HFF-Myc (cell line): ENCODE data around the gene PTCD2.

Experiments used
- DNase-seq: peaks from one replicate; pipeline ENCODE4 v3.0.0-alpha.2; 2011; ENCODE audit warnings: low read depth; ENCODE audit errors: extremely low read depth
- H3K4me3 ChIP-seq: replicated peaks from 2 replicates; pipeline ENCODE4 v1.5.1; 2011; ENCODE audit warnings: low read depth, mild to moderate bottlenecking, control low read depth, low read length
- TF ChIP-seq, protein P1 (sequence below): IDR thresholded peaks from 2 replicates; pipeline ENCODE4 v1.5.1; 2012; ENCODE audit warnings: mild to moderate bottlenecking, low read depth, low read length, control low read depth; ENCODE audit errors: missing control alignments

The PTCD2 gene, protein sequence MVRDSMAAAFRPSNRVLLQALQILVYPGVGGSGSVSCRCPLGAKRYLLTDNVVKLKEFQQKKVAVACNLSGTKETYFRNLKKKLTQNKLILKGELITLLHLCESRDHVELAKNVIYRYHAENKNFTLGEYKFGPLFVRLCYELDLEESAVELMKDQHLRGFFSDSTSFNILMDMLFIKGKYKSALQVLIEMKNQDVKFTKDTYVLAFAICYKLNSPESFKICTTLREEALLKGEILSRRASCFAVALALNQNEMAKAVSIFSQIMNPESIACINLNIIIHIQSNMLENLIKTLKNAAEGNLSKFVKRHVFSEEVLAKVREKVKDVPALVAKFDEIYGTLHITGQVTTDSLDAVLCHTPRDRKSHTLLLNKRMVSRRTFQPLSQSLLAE

DNA sequence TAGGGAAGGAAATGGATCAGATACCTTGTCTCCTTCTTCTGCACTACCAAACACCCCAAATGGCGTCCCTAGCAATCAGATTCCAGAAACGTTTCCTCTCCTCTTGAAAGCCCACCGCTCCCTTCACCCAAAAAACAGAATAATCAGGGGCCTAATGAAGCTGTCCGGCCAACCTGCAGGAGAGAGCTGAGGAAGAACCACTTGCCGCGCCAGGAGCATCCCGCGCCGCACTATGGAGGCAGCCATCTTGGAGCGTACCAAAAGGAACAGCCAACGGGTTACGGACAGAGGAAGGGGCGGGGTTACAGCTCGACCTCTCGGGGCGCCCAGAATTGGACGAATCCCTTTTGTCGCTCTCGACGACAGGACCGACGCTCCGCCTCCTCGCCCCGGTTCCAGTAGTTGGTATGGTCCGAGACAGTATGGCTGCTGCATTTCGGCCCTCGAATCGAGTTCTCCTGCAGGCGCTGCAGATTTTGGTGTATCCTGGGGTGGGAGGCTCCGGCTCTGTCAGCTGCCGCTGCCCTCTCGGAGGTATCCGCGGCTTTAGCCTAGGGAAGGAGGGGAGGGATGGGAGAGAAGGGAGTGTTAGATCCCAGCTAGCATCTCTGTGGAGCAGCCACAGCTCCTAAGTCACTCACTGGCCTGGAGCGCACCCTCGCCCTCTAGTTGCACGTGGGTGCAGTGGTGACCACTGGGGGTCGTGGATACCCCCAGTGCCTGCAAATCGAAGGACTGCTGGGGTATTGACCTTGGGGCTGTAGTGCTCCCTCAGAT, at the start of gene PTCD2, which contains the start of gene MRPS27:
Gene PTCD2, plus strand, starts transcription at position 398 of the 777 bp plus-strand sequence. Its CDS starts 10 bp downstream, at position 408.
Gene MRPS27, minus strand, starts transcription at position 265 of the 777 bp plus-strand sequence. Its CDS starts 19 bp downstream, at position 246.
- peak; percentile 95 for DNase-seq
- peak within 1 kb of the TSS; percentile 82 for H3K4me3 ChIP-seq
- TF ChIP-seq, protein P1, sequence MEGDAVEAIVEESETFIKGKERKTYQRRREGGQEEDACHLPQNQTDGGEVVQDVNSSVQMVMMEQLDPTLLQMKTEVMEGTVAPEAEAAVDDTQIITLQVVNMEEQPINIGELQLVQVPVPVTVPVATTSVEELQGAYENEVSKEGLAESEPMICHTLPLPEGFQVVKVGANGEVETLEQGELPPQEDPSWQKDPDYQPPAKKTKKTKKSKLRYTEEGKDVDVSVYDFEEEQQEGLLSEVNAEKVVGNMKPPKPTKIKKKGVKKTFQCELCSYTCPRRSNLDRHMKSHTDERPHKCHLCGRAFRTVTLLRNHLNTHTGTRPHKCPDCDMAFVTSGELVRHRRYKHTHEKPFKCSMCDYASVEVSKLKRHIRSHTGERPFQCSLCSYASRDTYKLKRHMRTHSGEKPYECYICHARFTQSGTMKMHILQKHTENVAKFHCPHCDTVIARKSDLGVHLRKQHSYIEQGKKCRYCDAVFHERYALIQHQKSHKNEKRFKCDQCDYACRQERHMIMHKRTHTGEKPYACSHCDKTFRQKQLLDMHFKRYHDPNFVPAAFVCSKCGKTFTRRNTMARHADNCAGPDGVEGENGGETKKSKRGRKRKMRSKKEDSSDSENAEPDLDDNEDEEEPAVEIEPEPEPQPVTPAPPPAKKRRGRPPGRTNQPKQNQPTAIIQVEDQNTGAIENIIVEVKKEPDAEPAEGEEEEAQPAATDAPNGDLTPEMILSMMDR = no peak

DNA sequence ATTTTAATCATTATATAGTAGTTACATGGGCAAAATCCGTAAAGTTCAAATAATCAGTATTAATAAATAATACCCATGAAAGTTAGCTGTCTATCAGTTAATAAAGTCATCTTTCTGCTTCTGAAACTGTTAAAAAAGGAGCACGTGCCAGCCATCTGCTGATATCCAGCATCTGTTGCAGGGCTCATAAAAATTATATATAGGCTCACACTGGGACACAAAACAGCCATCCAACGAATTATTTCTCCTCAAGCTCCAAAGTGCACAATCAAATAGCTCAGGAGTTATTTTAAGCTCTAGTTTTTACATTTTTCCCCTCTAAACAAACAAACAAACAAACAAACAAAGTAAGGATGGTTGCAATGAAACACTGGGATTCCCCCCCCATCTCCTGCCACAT, 48.5 kb upstream of the PTCD2 start:
- DNase-seq = no peak
- TF ChIP-seq, protein P1 = no peak
- no peak overlapping the region for H3K4me3 ChIP-seq

DNA sequence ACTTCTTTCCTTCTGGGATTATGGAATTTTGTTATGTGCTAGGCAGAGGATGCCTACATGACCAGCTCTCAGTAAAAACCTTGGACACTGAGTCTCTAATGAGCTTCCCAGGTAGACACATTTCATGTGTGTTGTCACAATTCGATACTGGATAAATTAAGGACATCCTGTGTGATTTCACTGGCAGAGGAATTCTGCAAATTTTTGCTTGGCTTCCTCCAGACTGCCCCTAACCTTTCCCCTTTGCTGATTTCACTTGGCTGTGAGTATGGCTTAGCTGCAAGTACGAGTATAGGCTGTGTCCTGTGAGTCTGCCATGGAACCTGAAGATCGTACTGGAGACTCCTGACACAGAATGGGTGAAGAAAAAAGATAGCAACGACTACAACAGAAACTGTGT, 47.8 kb upstream of the PTCD2 start:
- TF ChIP-seq, protein P1 = no peak
- no peak for DNase-seq
- H3K4me3 ChIP-seq = no peak overlapping the region

DNA sequence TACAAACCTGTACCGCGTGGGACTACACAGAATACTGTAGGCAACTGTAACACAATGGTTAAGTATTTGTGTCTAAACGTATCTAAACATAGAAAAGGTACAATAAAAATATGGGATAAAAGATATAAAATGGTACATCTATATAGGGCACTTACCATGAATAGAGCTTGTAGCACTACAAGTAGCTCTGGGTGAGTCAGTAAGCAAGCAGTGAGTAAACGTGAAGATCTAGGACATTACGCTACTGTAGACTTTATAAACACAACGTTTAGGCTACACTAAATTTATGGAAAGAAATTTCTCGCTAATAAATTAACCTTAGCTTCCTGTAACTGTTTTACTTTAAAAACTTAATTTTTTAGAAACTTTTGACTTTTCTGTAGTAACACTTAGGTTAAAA, 46.6 kb upstream of the PTCD2 start:
- H3K4me3 ChIP-seq = no peak overlapping the region
- TF ChIP-seq, protein P1 = no peak
- DNase-seq = no peak

DNA sequence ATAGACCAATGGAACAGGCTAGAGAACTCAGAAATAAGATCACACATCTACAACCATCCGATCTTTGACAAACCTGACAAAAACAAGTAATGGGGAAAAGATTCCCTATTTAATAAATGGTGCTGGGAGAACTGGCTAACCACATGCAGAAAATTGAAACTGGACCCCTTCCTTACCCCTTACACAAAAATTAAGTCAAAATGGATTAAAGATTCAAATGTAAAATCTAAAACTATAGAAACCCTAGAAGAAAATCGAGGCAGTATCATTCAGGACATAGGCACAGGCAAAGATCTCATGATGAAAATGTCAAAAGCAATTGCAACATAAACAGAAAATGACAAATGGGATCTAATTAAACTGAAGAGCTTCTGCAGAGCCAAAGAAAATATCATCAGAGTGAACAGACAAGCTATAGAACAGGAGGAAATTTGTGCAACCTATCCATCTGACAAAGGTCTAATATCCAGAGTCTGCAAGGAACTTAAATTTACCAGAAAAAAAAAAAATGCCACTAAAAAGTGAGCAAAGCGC, 43.9 kb upstream of the PTCD2 start:
- DNase-seq = no peak
- TF ChIP-seq, protein P1 = no peak

DNA sequence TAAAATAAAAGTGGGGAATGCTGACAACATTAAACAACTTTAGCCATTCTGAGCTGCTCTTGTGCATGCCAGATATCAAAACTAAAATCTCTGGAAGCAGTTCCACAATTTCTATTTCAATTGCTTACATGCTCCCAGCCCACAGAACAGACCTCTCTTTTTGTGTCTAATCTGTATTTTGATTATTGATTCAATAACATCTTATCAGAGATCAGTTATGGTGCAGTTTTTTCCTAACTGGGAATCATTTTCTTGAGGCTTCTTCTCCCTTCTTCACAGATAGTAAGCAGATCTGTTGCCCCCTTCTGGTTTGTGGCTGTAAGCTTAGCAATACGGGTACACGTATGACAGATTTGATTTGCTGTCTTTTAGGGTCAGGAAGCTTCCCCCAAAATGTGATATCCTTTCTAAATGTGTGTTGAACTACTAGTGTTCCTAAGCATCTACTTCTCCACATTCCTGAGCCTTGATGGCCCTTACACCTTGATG, 39.5 kb upstream of the PTCD2 start:
- TF ChIP-seq, protein P1 = peak; percentile 57
- H3K4me3 ChIP-seq = no peak overlapping the region
- DNase-seq = no peak

More for the DNA sequence above, 43.9 kb upstream of the PTCD2 start:
- H3K4me3 ChIP-seq = no peak overlapping the region
